Activated naive CD8-positive, alpha-beta T cell treated with anti-CD3 and anti-CD28 coated beads, Interleukin-2, amount 50 U/mL, for 24 hours (primary cell): Measurements from ENCODE around the gene EYS.

Experiments used
- ATAC-seq: fragments of 150-1000 bp; cut with Tn5 transposase; one replicate; pipeline ENCODE4 v1.10.0; 2021
- DNase-seq: peaks from one replicate; pipeline ENCODE4 v3.0.0; 2021
- H3K27ac Mint-ChIP-seq: one replicate; pipeline ENCODE4 v1.8.0; 2021; ENCODE audit warnings: mild to moderate bottlenecking, mixed read lengths
- H3K27me3 Mint-ChIP-seq: one replicate; pipeline ENCODE4 v1.8.0; 2021; ENCODE audit warnings: mixed read lengths
- H3K36me3 Mint-ChIP-seq: one replicate; pipeline ENCODE4 v1.8.0; 2021; ENCODE audit warnings: low read depth, mixed read lengths
- H3K4me1 Mint-ChIP-seq: one replicate; pipeline ENCODE4 v1.8.0; 2021; ENCODE audit warnings: mixed read lengths
- H3K4me3 Mint-ChIP-seq: one replicate; pipeline ENCODE4 v1.8.0; 2021; ENCODE audit warnings: mild to moderate bottlenecking, moderate library complexity, mixed read lengths
- H3K9me3 Mint-ChIP-seq: one replicate; pipeline ENCODE4 v1.8.0; 2021; ENCODE audit warnings: mixed read lengths

EYS gene

DNA sequence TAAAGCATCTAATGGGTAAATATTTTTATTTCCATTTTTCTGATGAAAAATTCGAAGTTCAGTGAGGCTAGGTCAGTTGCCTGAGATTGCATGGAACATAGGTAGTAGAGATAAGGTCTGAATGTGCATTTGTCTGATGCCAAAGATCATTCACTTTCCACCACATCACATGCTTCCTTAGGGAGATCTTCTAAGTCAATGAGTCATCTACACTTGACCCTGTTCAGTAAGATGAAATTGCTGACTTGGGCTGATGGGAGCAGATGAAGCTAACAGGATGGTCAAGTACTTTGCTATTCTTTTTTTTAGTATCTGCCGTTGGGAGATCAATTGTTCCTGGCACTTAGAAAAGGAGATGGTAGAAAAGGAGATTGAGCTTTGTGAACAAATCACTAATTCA lies 1560.2 kb downstream of the EYS start:
- no peaks in the 10 kb centered on the region for H3K4me1 Mint-ChIP-seq
- no peak overlapping the region for H3K4me3 Mint-ChIP-seq
- H3K36me3 Mint-ChIP-seq, result no peaks in the 10 kb centered on the region
- ATAC-seq (no peak), DNase-seq (no peak)
- no peak overlapping the region for H3K27ac Mint-ChIP-seq
- H3K27me3 Mint-ChIP-seq, result no peaks in the 10 kb centered on the region
- peaks cover 7% of the 10 kb centered on the region for H3K9me3 Mint-ChIP-seq

DNA sequence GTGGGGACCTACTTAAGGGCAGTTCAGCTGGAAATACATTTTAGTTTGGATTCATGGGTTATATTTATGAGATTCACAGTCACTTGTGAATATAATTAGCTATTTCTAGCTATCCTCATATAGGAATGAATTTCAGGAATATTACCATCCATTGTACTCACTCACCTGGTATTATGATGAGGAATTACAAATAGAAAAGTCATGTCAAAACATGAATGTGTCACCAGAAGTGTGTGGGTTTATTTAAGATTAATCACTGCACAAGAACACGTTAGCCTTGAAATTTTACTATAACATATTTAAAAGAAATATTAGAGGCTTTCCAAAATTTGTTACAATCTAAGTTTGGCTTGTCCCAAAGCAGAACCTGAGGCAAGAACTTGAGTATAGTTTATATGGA lies 1560.9 kb downstream of the EYS start:
- Mint-ChIP-seq H3K27ac (no peak overlapping the region), H3K4me1 (no peaks in the 10 kb centered on the region), H3K4me3 (no peak overlapping the region), H3K27me3 (no peaks in the 10 kb centered on the region), H3K9me3 (peaks cover 7% of the 10 kb centered on the region), H3K36me3 (no peaks in the 10 kb centered on the region)
- no peak for DNase-seq
- no peak for ATAC-seq

DNA sequence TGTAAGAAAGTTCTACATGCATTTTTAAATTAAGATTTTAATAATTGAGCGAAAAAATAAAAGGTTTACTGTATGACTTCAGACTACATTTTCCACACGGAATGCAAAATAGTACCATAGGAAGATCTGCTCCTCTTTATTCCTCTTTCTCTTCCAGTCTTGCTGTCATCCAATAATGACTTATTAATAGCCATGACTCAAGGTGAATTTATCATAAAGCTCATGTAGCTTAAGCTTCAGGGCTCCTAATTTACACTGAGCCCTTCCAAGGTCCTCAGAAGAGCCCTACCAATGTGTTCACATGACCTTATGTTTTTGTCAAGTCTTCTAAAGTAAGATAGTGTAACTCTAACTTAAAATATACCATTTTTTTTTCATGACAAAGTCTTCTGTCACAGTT lies 1561.4 kb downstream of the EYS start:
- no peak for ATAC-seq
- no peak overlapping the region for H3K27ac Mint-ChIP-seq
- H3K36me3 Mint-ChIP-seq, result no peaks in the 10 kb centered on the region

DNA sequence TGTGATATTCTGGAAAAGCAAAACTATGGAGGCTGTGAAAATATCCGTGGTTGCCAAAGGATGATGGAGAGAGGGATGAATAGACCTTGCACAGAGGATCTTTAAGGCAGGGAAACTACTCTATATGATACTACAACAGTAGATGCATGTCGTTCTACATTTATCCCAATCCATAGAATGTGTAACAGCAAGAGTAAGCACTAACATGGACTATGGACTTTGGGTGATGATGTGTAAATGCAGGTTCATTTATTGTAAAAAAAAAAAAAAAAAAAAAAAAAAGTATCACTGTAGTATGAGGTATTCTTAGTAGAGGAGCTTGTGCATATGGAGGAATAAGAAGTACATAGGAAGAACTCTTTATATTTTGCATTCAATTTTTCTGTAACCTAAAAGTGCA lies 1563.9 kb downstream of the EYS start:
- Mint-ChIP-seq H3K36me3 (no peaks in the 10 kb centered on the region), H3K4me3 (no peak overlapping the region), H3K27me3 (no peaks in the 10 kb centered on the region), H3K9me3 (peaks cover 14% of the 10 kb centered on the region), H3K4me1 (no peaks in the 10 kb centered on the region), H3K27ac (no peak overlapping the region)
- no peak for ATAC-seq
- no peak for DNase-seq

More for the DNA sequence above, 1561.4 kb downstream of the EYS start:
- peaks cover 7% of the 10 kb centered on the region for H3K9me3 Mint-ChIP-seq
- H3K4me3 Mint-ChIP-seq, result no peak overlapping the region
- no peak for DNase-seq
- H3K4me1 Mint-ChIP-seq, result no peaks in the 10 kb centered on the region
- no peaks in the 10 kb centered on the region for H3K27me3 Mint-ChIP-seq

DNA sequence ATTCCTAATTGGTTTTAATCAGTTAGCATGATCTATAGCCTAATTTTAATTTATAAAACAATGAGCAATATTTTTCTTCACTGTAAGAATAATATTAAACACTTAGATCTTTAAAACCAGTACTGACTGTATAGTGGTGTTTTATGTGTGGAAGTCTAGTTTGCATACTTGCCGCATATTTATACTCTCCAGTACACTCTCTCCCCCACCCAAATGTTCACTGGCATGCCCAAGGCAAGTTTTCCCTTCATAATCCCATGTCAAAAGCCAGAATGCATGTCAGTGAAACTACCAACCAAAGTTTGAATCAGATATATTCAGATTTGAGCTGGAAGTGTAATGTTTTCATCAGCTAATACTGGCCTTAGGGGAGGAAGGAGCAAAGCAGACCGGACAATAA lies 1565.3 kb downstream of the EYS start:
- Mint-ChIP-seq H3K9me3 (peaks cover 16% of the 10 kb centered on the region), H3K27me3 (no peaks in the 10 kb centered on the region), H3K27ac (no peak overlapping the region), H3K4me1 (no peaks in the 10 kb centered on the region), H3K4me3 (no peak overlapping the region), H3K36me3 (no peaks in the 10 kb centered on the region)
- DNase-seq (no peak), ATAC-seq (no peak)

DNA sequence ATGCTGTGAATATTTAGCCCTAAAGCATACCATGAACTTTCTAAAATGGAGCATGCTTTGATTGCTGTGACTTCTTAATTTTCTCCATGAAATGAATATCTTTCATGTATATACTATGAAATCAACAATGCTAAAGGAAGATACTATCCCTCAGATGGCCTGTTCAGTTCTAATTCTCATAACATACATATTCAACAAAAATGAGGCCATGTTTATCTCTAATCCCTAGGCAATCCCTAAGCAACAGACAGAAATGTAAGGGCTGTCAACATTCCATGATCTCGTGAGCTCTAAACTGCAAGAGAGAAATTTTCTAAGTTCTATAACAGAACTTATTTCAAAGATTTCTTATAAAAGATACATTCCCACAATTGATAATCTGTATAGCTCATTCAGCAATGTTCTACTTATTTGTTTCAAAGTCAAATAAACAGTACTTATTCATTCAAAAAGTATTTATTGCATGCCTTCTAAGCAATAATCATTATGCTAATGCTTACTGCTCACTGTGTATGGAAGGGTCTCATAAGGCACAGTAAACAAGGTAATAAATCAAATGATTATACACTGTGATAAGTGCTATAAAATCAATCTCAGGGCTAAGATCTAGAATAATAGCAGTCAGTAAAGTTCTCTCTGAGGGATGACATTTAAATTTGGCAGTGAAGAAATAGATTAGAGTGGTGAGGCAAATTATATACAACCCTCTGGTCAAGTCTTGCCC lies 1578.6 kb downstream of the EYS start:
- Mint-ChIP-seq H3K4me1 (no peaks in the 10 kb centered on the region), H3K36me3 (no peaks in the 10 kb centered on the region), H3K27me3 (no peaks in the 10 kb centered on the region), H3K27ac (no peak overlapping the region), H3K4me3 (no peak overlapping the region), H3K9me3 (peaks cover 20% of the 10 kb centered on the region)
- no peak for DNase-seq
- ATAC-seq, result no peak

DNA sequence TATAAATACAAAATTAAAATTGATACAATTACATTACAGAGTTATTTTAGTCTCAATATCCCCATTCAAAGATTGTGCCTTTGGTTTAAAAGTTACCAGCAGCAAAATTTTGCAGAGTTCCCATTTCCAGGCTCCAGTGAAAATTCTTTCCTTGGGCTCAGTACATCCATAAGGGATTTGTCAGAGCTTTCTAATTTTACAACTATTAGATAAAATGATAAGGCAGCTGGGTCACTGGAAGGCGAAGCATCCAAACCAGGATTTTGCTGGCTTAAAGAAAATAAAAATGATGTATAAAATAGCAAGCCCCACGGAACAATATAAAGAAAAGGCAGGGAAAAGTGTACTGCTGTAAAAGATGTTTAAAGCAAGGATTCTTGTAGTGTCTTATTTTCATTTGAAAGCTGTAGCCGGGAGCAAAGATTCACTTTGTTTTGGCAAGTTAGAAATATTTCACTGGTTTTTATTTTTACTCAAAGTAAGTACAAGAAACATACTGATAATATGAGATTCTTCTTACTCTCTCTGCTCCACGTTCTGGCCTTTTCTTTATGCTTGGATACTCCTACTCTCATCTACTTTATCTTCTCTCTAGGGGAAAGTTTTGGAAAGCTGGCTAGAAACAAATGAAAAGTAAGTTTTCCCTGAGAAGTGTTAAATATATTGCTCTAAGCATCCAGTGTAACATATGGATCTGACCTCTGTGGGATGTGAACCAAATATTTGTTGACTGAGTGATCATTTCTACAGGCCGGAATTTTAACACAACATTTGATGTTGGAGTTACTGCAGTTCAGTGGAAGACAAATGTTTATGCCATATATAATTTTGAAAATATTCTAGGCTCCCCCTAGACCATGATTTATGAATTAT lies 1583.0 kb downstream of the EYS start:
- DNase-seq (no peak), ATAC-seq (no peak)
- Mint-ChIP-seq H3K4me3 (no peak overlapping the region), H3K9me3 (peaks cover 14% of the 10 kb centered on the region), H3K27ac (no peak overlapping the region), H3K4me1 (no peaks in the 10 kb centered on the region), H3K27me3 (no peaks in the 10 kb centered on the region), H3K36me3 (no peaks in the 10 kb centered on the region)

DNA sequence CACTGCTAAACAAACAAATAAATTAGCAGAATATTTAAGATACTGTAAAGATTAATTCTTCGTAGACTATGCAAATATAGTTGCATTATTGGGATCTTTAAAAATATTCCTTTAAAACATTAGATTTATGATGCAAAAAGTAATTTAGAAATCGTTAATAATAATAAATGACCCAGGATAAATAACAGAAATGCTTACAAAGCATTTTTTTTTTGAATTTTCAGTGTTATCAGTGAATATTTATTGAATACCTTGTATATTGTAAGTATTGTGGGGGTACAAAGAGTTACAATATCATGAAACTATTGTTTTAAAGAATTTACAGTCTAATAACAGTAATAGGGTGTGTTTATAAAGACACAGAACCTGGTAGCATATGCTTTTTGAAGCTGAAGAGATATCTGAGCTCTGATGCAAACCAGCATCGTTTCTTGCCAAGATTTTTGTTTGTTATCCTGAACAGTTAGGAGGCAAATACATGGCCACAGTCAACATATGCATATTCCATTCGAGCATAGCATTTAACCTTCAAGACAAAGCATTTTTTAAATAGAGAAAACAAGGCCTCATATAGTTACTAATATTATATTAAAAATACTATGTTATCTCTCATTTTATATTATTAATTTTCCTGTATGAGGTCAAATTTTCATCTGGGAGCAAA lies 1584.2 kb downstream of the EYS start:
- no peak for DNase-seq
- H3K36me3 Mint-ChIP-seq, result no peaks in the 10 kb centered on the region

DNA sequence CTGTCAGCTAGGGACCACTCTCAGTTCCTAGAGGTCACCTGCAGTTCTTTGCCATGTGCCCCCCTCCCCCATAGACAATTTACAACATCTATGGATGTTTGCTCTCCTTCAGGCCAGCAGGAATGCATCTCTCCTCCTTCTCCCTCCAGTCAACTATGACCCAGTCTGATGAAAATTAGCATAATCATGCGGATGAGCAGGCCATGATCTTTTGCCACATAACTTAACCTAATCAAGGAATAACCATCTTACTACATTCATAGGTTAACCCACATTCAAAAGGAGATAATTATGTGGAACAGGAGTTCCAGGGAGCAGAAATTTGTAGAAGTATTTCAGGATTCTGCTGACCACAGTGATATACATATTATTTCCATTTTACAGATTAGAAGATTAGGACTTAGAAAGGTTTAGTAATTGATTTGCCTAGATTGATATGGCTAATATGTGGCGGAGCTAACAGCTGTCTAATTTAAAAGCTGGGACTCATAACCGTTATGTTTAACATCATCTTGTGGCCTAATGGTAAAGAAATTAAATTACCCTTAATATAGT lies 1585.9 kb downstream of the EYS start:
- Mint-ChIP-seq H3K4me1 (no peaks in the 10 kb centered on the region), H3K4me3 (no peak overlapping the region)

More for the DNA sequence above, 1584.2 kb downstream of the EYS start:
- ATAC-seq, result no peak
- peaks cover 18% of the 10 kb centered on the region for H3K9me3 Mint-ChIP-seq
- no peaks in the 10 kb centered on the region for H3K27me3 Mint-ChIP-seq
- H3K4me3 Mint-ChIP-seq, result no peak overlapping the region
- no peak overlapping the region for H3K27ac Mint-ChIP-seq
- no peaks in the 10 kb centered on the region for H3K4me1 Mint-ChIP-seq

DNA sequence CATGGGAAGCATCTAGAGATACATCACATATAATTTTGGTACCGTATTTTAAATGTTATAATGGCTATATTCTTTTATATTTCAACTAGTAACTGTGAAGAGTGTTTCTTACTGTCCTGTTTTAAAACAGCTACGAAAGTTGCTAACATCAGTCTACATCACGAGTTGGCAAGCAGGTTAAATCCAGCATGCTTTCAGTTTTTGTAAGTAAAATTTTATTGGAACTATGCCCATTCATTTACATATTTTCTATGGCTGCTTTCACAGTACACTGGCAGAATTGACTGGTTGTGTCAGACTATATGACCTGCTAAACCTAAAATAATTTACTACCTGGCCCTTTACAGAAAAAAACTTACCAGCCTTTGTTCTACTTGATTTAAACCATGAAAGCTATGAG lies 1593.3 kb downstream of the EYS start:
- Mint-ChIP-seq H3K4me3 (no peak overlapping the region), H3K27ac (no peak overlapping the region), H3K9me3 (peaks cover 25% of the 10 kb centered on the region), H3K4me1 (no peaks in the 10 kb centered on the region), H3K36me3 (no peaks in the 10 kb centered on the region), H3K27me3 (no peaks in the 10 kb centered on the region)
- ATAC-seq (no peak), DNase-seq (no peak)

More for the DNA sequence above, 1585.9 kb downstream of the EYS start:
- DNase-seq (no peak), ATAC-seq (no peak)
- peaks cover 26% of the 10 kb centered on the region for H3K9me3 Mint-ChIP-seq
- H3K27me3 Mint-ChIP-seq, result no peaks in the 10 kb centered on the region
- no peaks in the 10 kb centered on the region for H3K36me3 Mint-ChIP-seq
- H3K27ac Mint-ChIP-seq, result no peak overlapping the region

DNA sequence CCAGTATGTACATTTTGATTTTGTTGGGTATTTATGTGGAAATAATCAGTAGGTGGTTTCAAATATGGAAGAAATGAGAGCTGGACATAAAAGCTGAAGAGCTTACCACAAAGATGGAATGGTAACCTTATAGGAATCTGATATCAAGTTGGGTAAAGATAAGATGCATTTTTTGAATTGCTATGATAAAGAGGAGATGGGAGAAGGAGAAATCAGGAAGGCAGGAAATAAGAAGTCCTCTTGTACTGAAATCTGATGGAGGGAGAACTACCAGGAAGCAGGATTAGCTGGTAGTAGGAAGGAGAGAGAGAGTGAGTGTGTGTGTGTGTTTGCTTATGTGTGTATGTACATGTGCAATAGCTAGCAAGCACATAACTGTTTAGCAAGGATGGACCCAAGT lies 1603.0 kb downstream of the EYS start:
- H3K4me1 Mint-ChIP-seq, result no peaks in the 10 kb centered on the region
- H3K27ac Mint-ChIP-seq, result no peak overlapping the region
- H3K36me3 Mint-ChIP-seq, result no peaks in the 10 kb centered on the region
- H3K9me3 Mint-ChIP-seq, result peaks cover 4% of the 10 kb centered on the region
- no peak overlapping the region for H3K4me3 Mint-ChIP-seq
- H3K27me3 Mint-ChIP-seq, result no peaks in the 10 kb centered on the region
- ATAC-seq (no peak), DNase-seq (no peak)

DNA sequence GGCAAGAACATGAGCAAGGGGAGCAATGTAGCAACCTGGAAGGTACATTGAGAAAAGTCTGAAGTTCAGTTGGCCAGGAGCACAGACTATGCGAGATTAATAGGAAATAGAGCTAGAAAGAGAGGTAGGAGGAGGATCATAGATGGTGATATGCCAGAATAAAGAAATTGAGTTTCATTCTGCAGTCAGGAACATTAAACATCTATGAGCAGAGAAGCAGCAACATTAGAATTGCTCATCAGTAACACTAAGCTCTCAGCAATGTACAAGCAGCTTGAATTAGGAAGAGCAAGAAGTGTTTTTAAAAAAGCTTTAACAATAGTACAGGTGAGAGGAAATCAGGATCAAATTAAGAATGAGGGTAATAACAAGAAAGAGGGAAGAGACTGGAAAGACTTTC lies 1603.5 kb downstream of the EYS start:
- peaks cover under 1% of the 10 kb centered on the region for H3K9me3 Mint-ChIP-seq
- no peak for ATAC-seq
- H3K4me1 Mint-ChIP-seq, result no peaks in the 10 kb centered on the region

DNA sequence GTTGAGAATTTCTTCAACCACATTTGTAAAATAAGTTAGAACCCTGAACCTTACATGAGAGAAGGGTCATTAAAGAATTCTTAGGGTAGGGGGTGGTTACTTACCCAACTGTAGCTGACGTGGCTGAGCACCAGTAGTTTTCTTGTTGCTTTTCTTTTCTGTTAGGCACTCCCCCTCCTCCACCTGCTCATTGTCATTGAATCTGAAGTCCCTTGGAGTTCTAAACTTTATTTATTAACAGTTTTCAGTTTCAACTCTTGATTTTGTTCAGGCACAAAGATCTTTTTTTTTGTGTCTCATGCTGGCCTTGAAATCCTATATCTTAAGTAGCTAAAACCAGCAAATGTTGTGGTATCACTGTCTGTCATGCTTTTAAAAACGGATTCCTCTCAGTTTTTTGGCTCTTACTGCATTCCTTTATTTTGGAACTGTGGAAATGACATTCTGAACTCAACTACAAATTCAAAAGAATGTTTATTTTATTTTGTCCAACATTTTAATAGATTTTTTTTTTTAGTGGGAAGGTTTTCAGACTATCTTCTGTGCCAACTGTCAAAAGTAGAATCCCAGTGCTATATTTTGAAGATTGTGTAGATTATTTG lies 1606.2 kb downstream of the EYS start:
- Mint-ChIP-seq H3K4me3 (no peak overlapping the region), H3K4me1 (no peaks in the 10 kb centered on the region)

More for the DNA sequence above, 1603.5 kb downstream of the EYS start:
- H3K36me3 Mint-ChIP-seq, result no peaks in the 10 kb centered on the region
- H3K27ac Mint-ChIP-seq, result no peak overlapping the region
- no peak overlapping the region for H3K4me3 Mint-ChIP-seq
- DNase-seq, result no peak
- H3K27me3 Mint-ChIP-seq, result no peaks in the 10 kb centered on the region

DNA sequence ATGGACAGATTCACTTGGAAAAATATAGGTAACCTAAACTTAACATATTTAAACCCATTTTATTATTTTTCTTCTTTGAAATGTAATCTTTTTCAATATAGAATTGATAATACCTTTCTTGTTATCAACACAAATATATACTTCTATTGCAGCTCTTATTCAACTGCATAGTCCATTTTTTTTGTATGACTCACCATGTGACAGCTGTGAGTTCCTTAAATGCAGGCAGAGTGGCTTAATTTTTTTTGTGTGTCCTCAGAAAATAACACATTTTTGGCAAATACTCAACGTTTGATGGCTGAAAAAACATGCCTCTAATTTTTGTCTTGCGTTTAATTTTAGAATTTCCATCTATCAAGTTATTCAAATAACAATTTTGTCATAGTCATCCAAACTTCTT lies 1616.7 kb downstream of the EYS start:
- Mint-ChIP-seq H3K27me3 (no peaks in the 10 kb centered on the region), H3K4me1 (no peaks in the 10 kb centered on the region)
- no peak for ATAC-seq

More for the DNA sequence above, 1606.2 kb downstream of the EYS start:
- H3K36me3 Mint-ChIP-seq, result no peaks in the 10 kb centered on the region
- H3K9me3 Mint-ChIP-seq, result no peaks in the 10 kb centered on the region
- no peaks in the 10 kb centered on the region for H3K27me3 Mint-ChIP-seq
- H3K27ac Mint-ChIP-seq, result no peak overlapping the region
- DNase-seq, result no peak
- no peak for ATAC-seq

More for the DNA sequence above, 1616.7 kb downstream of the EYS start:
- no peaks in the 10 kb centered on the region for H3K36me3 Mint-ChIP-seq
- no peak overlapping the region for H3K4me3 Mint-ChIP-seq
- H3K9me3 Mint-ChIP-seq, result peaks cover 21% of the 10 kb centered on the region
- no peak for DNase-seq
- no peak overlapping the region for H3K27ac Mint-ChIP-seq
